Activated CD8-positive, alpha-beta memory T cell treated with anti-CD3 and anti-CD28 coated beads, Interleukin-2, amount 50 U/mL, for 1 hour (primary cell): ENCODE measurements around the gene RSAD1.
"Not testable (repeated sequence)": the region's sequence is repeated elsewhere in the genome, so short reads cannot be mapped to it uniquely, and the experiment has no call there.

Experiments
- DNase-seq: peaks from one replicate; pipeline ENCODE4 v3.0.0-alpha.2; 2020; ENCODE audit errors: extremely low read depth

RSAD1 gene

GRCh38 chr17:50472286-50472685, 6.4 kb upstream of the RSAD1 start:
- DNase-seq: no peak

- not testable (repeated sequence) for DNase-seq
Observed at GRCh38 chr17:50472761-50473161, 5.9 kb upstream of the RSAD1 start.

- no peak for DNase-seq
Observed at GRCh38 chr17:50473901-50474300, 4.8 kb upstream of the RSAD1 start.

- DNase-seq: no peak
Observed at GRCh38 chr17:50474523-50474922, 4.1 kb upstream of the RSAD1 start.

- no peak for DNase-seq
Observed at GRCh38 chr17:50475362-50475761, 3.3 kb upstream of the RSAD1 start.

GRCh38 chr17:50475775-50476544, 2.7 kb upstream of the RSAD1 start:
- not testable (repeated sequence) for DNase-seq

GRCh38 chr17:50476545-50477315, 1.9 kb upstream of the RSAD1 start:
- no peak for DNase-seq

- DNase-seq: no peak
Observed at GRCh38 chr17:50477976-50478375, 684 bp upstream of the RSAD1 start.

GRCh38 chr17:50479522-50480141, 972 bp downstream of the RSAD1 start:
- DNase-seq: no peak

- no peak for DNase-seq
Observed at GRCh38 chr17:50480142-50480764, 1.6 kb downstream of the RSAD1 start.

- DNase-seq: no peak
Observed at GRCh38 chr17:50480854-50481490, 2.3 kb downstream of the RSAD1 start.

GRCh38 chr17:50481648-50482047, 3.0 kb downstream of the RSAD1 start:
- DNase-seq: no peak

- no peak for DNase-seq
Observed at GRCh38 chr17:50482110-50482509, 3.5 kb downstream of the RSAD1 start.

GRCh38 chr17:50482516-50482915, 3.9 kb downstream of the RSAD1 start:
- DNase-seq: no peak

GRCh38 chr17:50483266-50483665, 4.6 kb downstream of the RSAD1 start:
- no peak for DNase-seq

GRCh38 chr17:50484386-50485155, 5.9 kb downstream of the RSAD1 start:
- DNase-seq: no peak

- DNase-seq: no peak
Observed at GRCh38 chr17:50487213-50488096, 8.8 kb downstream of the RSAD1 start.

GRCh38 chr17:50488880-50489279, 10.2 kb downstream of the RSAD1 start:
- DNase-seq: no peak

GRCh38 chr17:50491505-50491904, 12.8 kb downstream of the RSAD1 start:
- DNase-seq: no peak

- no peak for DNase-seq
Observed at GRCh38 chr17:50492214-50492613, 13.6 kb downstream of the RSAD1 start.
